NCI-H774 (cell line): ENCODE measurements around the gene TLR2.
"Not testable (repeated sequence)": the region's sequence is repeated elsewhere in the genome, so short reads cannot be mapped to it uniquely, and the experiment has no call there.

ENCODE experiments used
- DNase-seq: peaks from one replicate; lab custom pipeline; 2025; lab: John Stamatoyannopoulos, UW

TLR2 gene

GRCh38 chr4:153661908-153662307 lies 22.2 kb upstream of the TLR2 start:
- no peak for DNase-seq

- no peak for DNase-seq
Observed at GRCh38 chr4:153663667-153664066, 20.4 kb upstream of the TLR2 start.

GRCh38 chr4:153666505-153666904 lies 17.6 kb upstream of the TLR2 start:
- not testable (repeated sequence) for DNase-seq

- no peak for DNase-seq
Observed at GRCh38 chr4:153668647-153669046, 15.4 kb upstream of the TLR2 start.

- DNase-seq, result no peak
Observed at GRCh38 chr4:153669838-153670237, 14.2 kb upstream of the TLR2 start.

GRCh38 chr4:153676486-153676885 lies 7.6 kb upstream of the TLR2 start:
- no peak for DNase-seq

- no peak for DNase-seq
Observed at GRCh38 chr4:153676984-153677383, 7.1 kb upstream of the TLR2 start.

GRCh38 chr4:153679486-153679885 lies 4.6 kb upstream of the TLR2 start:
- no peak for DNase-seq

GRCh38 chr4:153683763-153684181 lies 308 bp upstream of the TLR2 start:
- DNase-seq, result no peak

GRCh38 chr4:153684971-153685371 lies 891 bp downstream of the TLR2 start:
- no peak for DNase-seq

- DNase-seq, result no peak
Observed at GRCh38 chr4:153704522-153704921, 20.4 kb downstream of the TLR2 start.

- no peak for DNase-seq
Observed at GRCh38 chr4:153705743-153706468, 21.8 kb downstream of the TLR2 start.

- DNase-seq, result no peak
Observed at GRCh38 chr4:153706519-153706918, 22.4 kb downstream of the TLR2 start.

GRCh38 chr4:153710681-153711080 lies 26.6 kb downstream of the TLR2 start:
- no peak for DNase-seq

GRCh38 chr4:153713866-153714646 lies 30.0 kb downstream of the TLR2 start:
- DNase-seq, result no peak

GRCh38 chr4:153722036-153722435 lies 38.0 kb downstream of the TLR2 start:
- no peak for DNase-seq

GRCh38 chr4:153724606-153725005 lies 40.5 kb downstream of the TLR2 start:
- no peak for DNase-seq

- no peak for DNase-seq
Observed at GRCh38 chr4:153725136-153725830, 41.2 kb downstream of the TLR2 start.

GRCh38 chr4:153725831-153726154 lies 41.7 kb downstream of the TLR2 start:
- no peak for DNase-seq

- no peak for DNase-seq
Observed at GRCh38 chr4:153728151-153728550, 44.1 kb downstream of the TLR2 start.

GRCh38 chr4:153728660-153729059 lies 44.6 kb downstream of the TLR2 start:
- no peak for DNase-seq

GRCh38 chr4:153729895-153730294 lies 45.8 kb downstream of the TLR2 start:
- no peak for DNase-seq

GRCh38 chr4:153731239-153731638 lies 47.2 kb downstream of the TLR2 start:
- DNase-seq, result no peak
